A549 (cell line): Measurements from ENCODE around the gene BANP. TPM values are rescaled to one million over a fixed set of nuclear protein-coding genes. Genes with fewer than 3 reads are reported as not detected.

Source experiments
- ATAC-seq, 2 experiments: fragments of 200-7000 bp in 1 of 2; fragments of >200 bp in 1 of 2; cut with Nextera tagmentation in 1 of 2; cut with Tn5 transposase in 1 of 2; 3 replicates each; pipeline versions ENCODE4 v1.8.0 to v1.9.1; 2018 to 2020; ENCODE audit warnings: mild to moderate bottlenecking in 1 of 2, moderate library complexity in 1 of 2
- CTCF ChIA-PET: fragments of 300-600 bp; sonication (Branson Sonifier 250); formaldehyde crosslinking; extraction: SDS; loops from one replicate; lab custom pipeline; 2021; ENCODE audit warnings: antibody characterized with exemption, inconsistent platforms; lab: Yijun Ruan, JAX
- POLR2A ChIA-PET: fragments of 350-600 bp; formaldehyde crosslinking; extraction: SDS; loops from one replicate; lab custom pipeline; 2021; ENCODE audit warnings: antibody characterized with exemption, inconsistent platforms; lab: Yijun Ruan, JAX
- DNase-seq, 2 experiments: peaks; one replicate each; pipeline versions ENCODE4 v3.0.0 to v3.0.0-alpha.2; 2011 to 2016; ENCODE audit warnings: low read depth in 1 of 2, low spot score in 1 of 2
- FAIRE-seq: peaks from 2 replicates; lab custom pipeline; 2011; peaks lifted over from hg19 to GRCh38; lab: Jason Lieb, UNC
- H3K27ac ChIP-seq, 2 experiments: fragments of >200 bp; sonication (Bioruptor Twin); formaldehyde crosslinking; 3 replicates each; pipeline ENCODE4 v1.5.1; 2016 to 2017
- H3K4me1 ChIP-seq: fragments of >200 bp; sonication (Bioruptor Twin); formaldehyde crosslinking; 3 replicates; pipeline ENCODE4 v1.6.1; 2016
- H3K4me2 ChIP-seq: fragments of >200 bp; sonication (Bioruptor Twin); formaldehyde crosslinking; 3 replicates; pipeline ENCODE4 v1.6.1; 2016
- H3K4me3 ChIP-seq: fragments of >200 bp; sonication (Bioruptor Twin); formaldehyde crosslinking; 3 replicates; pipeline ENCODE4 v1.5.1; 2016
- H3K9me3 ChIP-seq: fragments of >200 bp; sonication (Bioruptor Twin); formaldehyde crosslinking; 3 replicates; pipeline ENCODE4 v1.6.1; 2016
- BHLHE40 ChIP-seq: IDR thresholded peaks from 2 replicates; pipeline ENCODE4 v1.6.1; 2012; ENCODE audit warnings: low read depth, low read length, inconsistent platforms
- CBX2 ChIP-seq: fragments of 200-600 bp; sonication (generic); IDR thresholded peaks from 2 replicates; pipeline ENCODE4 v1.6.1; 2016; ENCODE audit warnings: low read depth, mild to moderate bottlenecking, borderline replicate concordance
- CBX8 ChIP-seq: fragments of 200-600 bp; sonication (generic); IDR thresholded peaks from 2 replicates; pipeline ENCODE4 v1.6.1; 2016
- EHF ChIP-seq: fragments of 250-450 bp; sonication (Bioruptor Pico); IDR thresholded peaks from 2 replicates; pipeline ENCODE4 v1.5.0; 2020; ENCODE audit warnings: mild to moderate bottlenecking
- EHMT2 ChIP-seq: fragments of 200-600 bp; sonication (generic); IDR thresholded peaks from 2 replicates; pipeline ENCODE4 v1.6.1; 2016; ENCODE audit warnings: antibody characterized with exemption, low read depth, mild to moderate bottlenecking, moderate library complexity
- EP300 ChIP-seq, 2 experiments: fragments of >200 bp; sonication (Bioruptor Twin); formaldehyde crosslinking; IDR thresholded peaks; 2 replicates in 1 of 2; 3 replicates in 1 of 2; pipeline ENCODE4 v1.6.1; 2016 to 2017
- ESRRA ChIP-seq: fragments of 150-350 bp; IDR thresholded peaks from 2 replicates; pipeline ENCODE4 v1.6.1; 2014; ENCODE audit warnings: mild to moderate bottlenecking, low read length, borderline replicate concordance
- FOSB ChIP-seq: fragments of 250-450 bp; sonication (Bioruptor Pico); IDR thresholded peaks from 2 replicates; pipeline ENCODE4 v1.5.0; 2020; ENCODE audit warnings: mild to moderate bottlenecking, moderate library complexity
- GATA3 ChIP-seq: IDR thresholded peaks from 2 replicates; pipeline ENCODE4 v1.6.1; 2012; ENCODE audit warnings: borderline replicate concordance
- HOXA7 ChIP-seq: fragments of 250-450 bp; sonication (Bioruptor Pico); IDR thresholded peaks from 2 replicates; pipeline ENCODE4 v1.5.0; 2020; ENCODE audit warnings: mild to moderate bottlenecking, moderate library complexity
- HOXB5 ChIP-seq: fragments of 250-450 bp; sonication (Bioruptor Pico); IDR thresholded peaks from 2 replicates; pipeline ENCODE4 v1.5.0; 2020; ENCODE audit warnings: mild to moderate bottlenecking, moderate library complexity
- MAFK ChIP-seq: fragments of 450-650 bp; IDR thresholded peaks from 2 replicates; pipeline ENCODE4 v1.6.1; 2014; ENCODE audit not compliant: partially characterized antibody
- MAZ ChIP-seq: fragments of 150-350 bp; IDR thresholded peaks from 2 replicates; pipeline ENCODE4 v1.6.1; 2014; ENCODE audit warnings: antibody characterized with exemption, low read depth, low read length, borderline replicate concordance
- NPAS2 ChIP-seq: fragments of 250-450 bp; sonication (Bioruptor Pico); IDR thresholded peaks from 2 replicates; pipeline ENCODE4 v1.8.0; 2022; ENCODE audit warnings: mild to moderate bottlenecking, moderate library complexity, borderline replicate concordance
- NR3C1 ChIP-seq: fragments of >200 bp; sonication (Bioruptor Twin); formaldehyde crosslinking; IDR thresholded peaks from 3 replicates; pipeline ENCODE4 v1.6.1; 2017
- POLR2AphosphoS2 ChIP-seq: conservative IDR thresholded peaks from 2 replicates; pipeline ENCODE4 v1.6.1; 2012; ENCODE audit warnings: low read length, improper control_type of control experiment, inconsistent platforms
- RFX5 ChIP-seq: fragments of 450-650 bp; IDR thresholded peaks from 2 replicates; pipeline ENCODE4 v1.7.1; 2014; ENCODE audit warnings: antibody characterized with exemption, mild to moderate bottlenecking, moderate library complexity
- SMC3 ChIP-seq: fragments of >200 bp; sonication (Bioruptor Twin); formaldehyde crosslinking; IDR thresholded peaks from 3 replicates; pipeline ENCODE4 v1.6.1; 2018; ENCODE audit warnings: inconsistent platforms
- SREBF2 ChIP-seq: fragments of 450-650 bp; IDR thresholded peaks from 2 replicates; pipeline ENCODE4 v1.6.1; 2014; ENCODE audit warnings: mild to moderate bottlenecking, moderate library complexity
- TFCP2L1 ChIP-seq: fragments of 250-450 bp; sonication (Bioruptor Pico); IDR thresholded peaks from 2 replicates; pipeline ENCODE4 v1.5.0; 2021; ENCODE audit warnings: mild to moderate bottlenecking
- ZC3H11A ChIP-seq: fragments of 450-650 bp; IDR thresholded peaks from 2 replicates; pipeline ENCODE4 v1.6.1; 2014; ENCODE audit warnings: antibody characterized with exemption, mild to moderate bottlenecking
- ZNF302 ChIP-seq: fragments of 250-450 bp; sonication (Bioruptor Pico); IDR thresholded peaks from 2 replicates; pipeline ENCODE4 v1.9.0; 2021; ENCODE audit warnings: inconsistent platforms, mild to moderate bottlenecking, moderate library complexity
- WGBS: methylation state at CpG from one replicate; pipeline ENCODE4 v1.1.6; 2017; ENCODE audit errors: missing lambda C conversion rate; 5-methylcytosine and 5-hydroxymethylcytosine counted together
- polyA plus RNA-seq, 4 experiments: library from polyadenylated mRNA; depleted of rRNA in 3 of 4; stranded (reverse); fragments of >200 nt; fragmentation: RNase III in 1 of 4; extraction: RNeasy Plus Mini Kit Qiagen cat#74134 plus additional on column Dnase treatment in 1 of 4; gene quantifications; 2 replicates in 3 of 4; 3 replicates in 1 of 4; pipeline ENCODE4 v1.2.3, GENCODE V29; 2011 to 2017
- TF ChIP-seq, protein P1 (sequence below): fragments of >200 bp; sonication (Bioruptor Twin); formaldehyde crosslinking; IDR thresholded peaks from 3 replicates; pipeline ENCODE4 v1.6.1; 2016
- TF ChIP-seq, protein P2 (sequence below): fragments of 200-600 bp; sonication (generic); IDR thresholded peaks from 2 replicates; pipeline ENCODE4 v1.6.1; 2016; ENCODE audit warnings: antibody characterized with exemption, mild to moderate bottlenecking, moderate library complexity
- TF ChIP-seq, protein P3 (sequence below): IDR thresholded peaks from 2 replicates; pipeline ENCODE4 v1.6.1; 2012; ENCODE audit warnings: low read depth, borderline replicate concordance
- TF ChIP-seq, protein P4 (sequence below): IDR thresholded peaks from 2 replicates; pipeline ENCODE4 v1.6.1; 2012

The BANP gene
- polyA plus RNA-seq, 2 of the 4 experiments (the other 2 are of a cell fraction): 17.1 to 17.2 TPM

DNA sequence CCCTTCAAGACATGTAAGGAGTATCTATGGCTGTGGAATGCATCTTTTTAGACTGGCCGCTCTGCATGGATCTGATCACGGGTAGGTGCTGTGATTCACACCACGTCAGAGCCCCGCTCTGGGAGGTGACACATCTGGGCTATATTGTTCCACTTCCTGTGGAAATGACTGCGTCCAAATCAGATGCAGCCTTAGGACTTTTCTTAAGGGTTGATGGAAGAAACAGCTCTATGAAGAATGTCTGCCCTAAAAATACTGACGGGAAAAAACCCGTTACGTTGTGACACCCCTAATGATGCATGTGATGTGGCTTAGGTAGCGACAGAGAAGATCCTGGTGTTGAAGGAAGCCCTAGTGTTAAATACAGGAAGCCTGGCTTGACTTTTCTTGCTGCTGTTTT, 12.2 kb downstream of the BANP start:
- Histone ChIP-seq H3K4me2 (no peak overlapping the region), H3K4me3 (no peak overlapping the region), H3K9me3 (no peaks in the 10 kb centered on the region), H3K27ac (no peak overlapping the region), H3K4me1 (no peaks in the 10 kb centered on the region)
- no peak for TF ChIP-seq EHMT2
- no peak for TF ChIP-seq CBX2
- no peak for TF ChIP-seq CBX8
- TF ChIP-seq EP300 (IDR thresholded peaks at IDR 0.05): no peak
- TF ChIP-seq ZC3H11A: no peak
- TF ChIP-seq MAFK: no peak
- no peak for TF ChIP-seq SREBF2
- TF ChIP-seq, protein P1, sequence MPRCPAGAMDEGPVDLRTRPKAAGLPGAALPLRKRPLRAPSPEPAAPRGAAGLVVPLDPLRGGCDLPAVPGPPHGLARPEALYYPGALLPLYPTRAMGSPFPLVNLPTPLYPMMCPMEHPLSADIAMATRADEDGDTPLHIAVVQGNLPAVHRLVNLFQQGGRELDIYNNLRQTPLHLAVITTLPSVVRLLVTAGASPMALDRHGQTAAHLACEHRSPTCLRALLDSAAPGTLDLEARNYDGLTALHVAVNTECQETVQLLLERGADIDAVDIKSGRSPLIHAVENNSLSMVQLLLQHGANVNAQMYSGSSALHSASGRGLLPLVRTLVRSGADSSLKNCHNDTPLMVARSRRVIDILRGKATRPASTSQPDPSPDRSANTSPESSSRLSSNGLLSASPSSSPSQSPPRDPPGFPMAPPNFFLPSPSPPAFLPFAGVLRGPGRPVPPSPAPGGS: no peak
- no peak for TF ChIP-seq HOXB5
- TF ChIP-seq GATA3: no peak
- TF ChIP-seq NPAS2 (CRISPR knock-in tag): no peak
- TF ChIP-seq ZNF302 (CRISPR knock-in tag): no peak
- TF ChIP-seq FOSB (CRISPR knock-in tag): no peak
- no peak for TF ChIP-seq ESRRA
- 94% methylated on average over 9 of the region's 9 CpGs for WGBS
- POLR2A ChIA-PET: no interaction called here
- CTCF ChIA-PET: interaction anchor here (0.6 kb wide), 1 partner anchor 92 kb away, joined by 3 read pairs; no protein-coding TSS in a partner anchor
- ATAC-seq: no peak
- no peak for DNase-seq
- FAIRE-seq: no peak

DNA sequence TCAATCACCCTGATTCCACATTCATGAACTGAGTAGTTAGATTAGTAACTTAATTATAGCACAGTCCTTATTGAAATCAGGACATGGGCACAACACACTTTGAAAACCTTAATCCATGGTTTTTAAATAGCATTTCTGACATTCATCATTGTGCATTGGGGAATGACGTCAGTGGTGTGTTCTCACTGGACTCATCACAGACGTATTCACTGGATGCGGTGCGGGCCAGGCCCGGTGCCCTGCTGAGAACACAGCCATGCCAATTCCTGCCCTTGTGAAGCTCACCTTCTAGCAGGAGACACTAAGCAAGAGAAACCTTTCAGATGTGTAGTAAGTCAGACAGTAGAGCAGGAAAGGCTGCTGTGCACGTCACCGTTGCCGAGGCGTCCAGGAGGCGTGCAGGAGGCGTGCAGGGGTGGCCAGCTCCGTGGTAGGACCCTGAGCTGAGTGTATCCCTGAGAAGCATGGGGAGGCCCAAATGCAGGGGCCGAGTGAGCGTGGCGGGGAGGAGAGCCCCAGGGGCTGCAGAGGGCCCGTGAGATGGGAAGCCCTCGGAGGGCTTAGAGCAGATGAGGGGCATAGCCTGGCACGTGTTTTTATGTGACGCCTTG, 12.9 kb downstream of the BANP start:
- H3K4me3 ChIP-seq: no peak overlapping the region
- FAIRE-seq: no peak
- TF ChIP-seq CBX2 (no peak), MAZ (no peak), MAFK (no peak), BHLHE40 (no peak), HOXB5 (no peak), HOXA7 (CRISPR knock-in tag) (no peak), ZNF302 (CRISPR knock-in tag) (no peak), RFX5 (no peak)
- no peaks in the 10 kb centered on the region for H3K9me3 ChIP-seq
- DNase-seq: no peak
- CTCF ChIA-PET: interaction anchor here (0.6 to 1.1 kb wide), 2 partner anchors 92 to 185 kb away, joined by 3 read pairs; no protein-coding TSS in a partner anchor
- ATAC-seq: no peak
- H3K4me2 ChIP-seq: no peak overlapping the region
- POLR2A ChIA-PET: no interaction called here
- H3K4me1 ChIP-seq: no peaks in the 10 kb centered on the region
- WGBS: 91% methylated on average over 19 of the region's 19 CpGs
- no peak overlapping the region for H3K27ac ChIP-seq

DNA sequence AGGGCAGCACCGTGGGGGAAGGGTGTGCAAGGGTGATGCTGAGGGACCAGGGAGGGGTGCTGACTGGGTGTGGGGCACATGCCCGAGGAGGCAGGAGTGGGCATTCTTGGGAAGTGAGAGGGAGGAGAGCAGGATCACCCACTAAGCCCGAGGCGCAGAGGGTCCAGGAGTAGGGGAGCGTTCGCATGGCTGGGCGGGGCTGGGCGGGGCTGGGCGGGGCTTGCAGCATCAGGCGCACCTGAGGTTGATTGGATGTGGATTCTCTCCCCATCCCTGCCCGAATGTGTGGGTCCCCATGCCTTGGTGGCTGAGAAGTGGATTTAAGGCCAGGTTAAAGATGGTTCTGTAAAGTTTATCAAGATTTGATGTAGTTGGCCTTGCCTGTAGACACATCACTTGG, 14.2 kb downstream of the BANP start:
- H3K4me2 ChIP-seq: no peak overlapping the region
- no peaks in the 10 kb centered on the region for H3K9me3 ChIP-seq
- no peaks in the 10 kb centered on the region for H3K4me1 ChIP-seq
- TF ChIP-seq HOXB5 (no peak), EHF (CRISPR knock-in tag) (no peak)
- WGBS: 90% methylated on average over 7 of the region's 11 CpGs
- CTCF ChIA-PET: interaction anchor here (0.6 kb wide), 1 partner anchor 66 kb away, joined by 3 read pairs; no protein-coding TSS in a partner anchor
- H3K27ac ChIP-seq: no peak overlapping the region
- FAIRE-seq (no peak), ATAC-seq (no peak), DNase-seq (no peak)
- POLR2A ChIA-PET: no interaction called here
- no peak overlapping the region for H3K4me3 ChIP-seq

DNA sequence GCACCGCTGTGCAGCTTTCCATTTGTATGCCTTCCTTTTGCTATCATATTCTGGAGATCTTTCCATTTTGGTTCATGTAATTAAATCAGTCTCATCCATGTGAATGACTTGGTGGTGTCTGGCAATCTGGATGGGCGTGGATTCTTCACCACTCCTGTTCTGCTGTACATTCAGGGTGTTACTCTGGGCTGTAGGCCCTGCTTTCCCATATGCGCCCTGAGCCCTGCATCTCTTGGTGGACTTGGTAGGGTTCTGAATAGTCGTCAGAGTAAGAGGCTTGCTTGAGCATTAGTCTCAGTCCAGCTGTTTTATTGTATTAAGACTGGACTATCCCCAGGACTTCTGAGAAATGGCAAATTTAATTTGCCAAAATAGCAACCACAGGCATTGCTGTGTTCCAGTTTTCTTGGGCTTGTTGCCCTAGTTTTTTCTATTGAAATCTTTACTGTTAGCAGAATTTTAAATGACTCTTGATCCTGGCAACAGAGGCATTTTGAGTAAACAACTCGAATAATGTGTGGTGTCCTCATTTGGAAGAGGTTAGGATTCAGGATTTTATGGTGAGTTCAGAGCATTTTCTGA, 14.9 kb downstream of the BANP start:
- FAIRE-seq (no peak), ATAC-seq (no peak; a peak in 1 of 6 replicates), DNase-seq (no peak)
- ChIA-PET POLR2A (no interaction called here), CTCF (interaction anchor here (0.6 kb wide), 1 partner anchor 66 kb away, joined by 3 read pairs; no protein-coding TSS in a partner anchor)
- 91% methylated on average over 5 of the region's 5 CpGs for WGBS
- Histone ChIP-seq H3K27ac (no peak overlapping the region), H3K9me3 (peaks cover 7% of the 10 kb centered on the region), H3K4me2 (no peak overlapping the region), H3K4me1 (no peaks in the 10 kb centered on the region), H3K4me3 (no peak overlapping the region)
- no peak for TF ChIP-seq MAZ
- TF ChIP-seq TFCP2L1: no peak
- TF ChIP-seq, protein P2, sequence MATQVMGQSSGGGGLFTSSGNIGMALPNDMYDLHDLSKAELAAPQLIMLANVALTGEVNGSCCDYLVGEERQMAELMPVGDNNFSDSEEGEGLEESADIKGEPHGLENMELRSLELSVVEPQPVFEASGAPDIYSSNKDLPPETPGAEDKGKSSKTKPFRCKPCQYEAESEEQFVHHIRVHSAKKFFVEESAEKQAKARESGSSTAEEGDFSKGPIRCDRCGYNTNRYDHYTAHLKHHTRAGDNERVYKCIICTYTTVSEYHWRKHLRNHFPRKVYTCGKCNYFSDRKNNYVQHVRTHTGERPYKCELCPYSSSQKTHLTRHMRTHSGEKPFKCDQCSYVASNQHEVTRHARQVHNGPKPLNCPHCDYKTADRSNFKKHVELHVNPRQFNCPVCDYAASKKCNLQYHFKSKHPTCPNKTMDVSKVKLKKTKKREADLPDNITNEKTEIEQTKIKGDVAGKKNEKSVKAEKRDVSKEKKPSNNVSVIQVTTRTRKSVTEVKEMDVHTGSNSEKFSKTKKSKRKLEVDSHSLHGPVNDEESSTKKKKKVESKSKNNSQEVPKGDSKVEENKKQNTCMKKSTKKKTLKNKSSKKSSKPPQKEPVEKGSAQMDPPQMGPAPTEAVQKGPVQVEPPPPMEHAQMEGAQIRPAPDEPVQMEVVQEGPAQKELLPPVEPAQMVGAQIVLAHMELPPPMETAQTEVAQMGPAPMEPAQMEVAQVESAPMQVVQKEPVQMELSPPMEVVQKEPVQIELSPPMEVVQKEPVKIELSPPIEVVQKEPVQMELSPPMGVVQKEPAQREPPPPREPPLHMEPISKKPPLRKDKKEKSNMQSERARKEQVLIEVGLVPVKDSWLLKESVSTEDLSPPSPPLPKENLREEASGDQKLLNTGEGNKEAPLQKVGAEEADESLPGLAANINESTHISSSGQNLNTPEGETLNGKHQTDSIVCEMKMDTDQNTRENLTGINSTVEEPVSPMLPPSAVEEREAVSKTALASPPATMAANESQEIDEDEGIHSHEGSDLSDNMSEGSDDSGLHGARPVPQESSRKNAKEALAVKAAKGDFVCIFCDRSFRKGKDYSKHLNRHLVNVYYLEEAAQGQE: no peak
- no peak for TF ChIP-seq SMC3
- no peak for TF ChIP-seq NR3C1
- no peak for TF ChIP-seq POLR2AphosphoS2
- TF ChIP-seq ZNF302 (CRISPR knock-in tag): no peak
- TF ChIP-seq, protein P3, sequence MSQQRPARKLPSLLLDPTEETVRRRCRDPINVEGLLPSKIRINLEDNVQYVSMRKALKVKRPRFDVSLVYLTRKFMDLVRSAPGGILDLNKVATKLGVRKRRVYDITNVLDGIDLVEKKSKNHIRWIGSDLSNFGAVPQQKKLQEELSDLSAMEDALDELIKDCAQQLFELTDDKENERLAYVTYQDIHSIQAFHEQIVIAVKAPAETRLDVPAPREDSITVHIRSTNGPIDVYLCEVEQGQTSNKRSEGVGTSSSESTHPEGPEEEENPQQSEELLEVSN: no peak
- TF ChIP-seq, protein P4, sequence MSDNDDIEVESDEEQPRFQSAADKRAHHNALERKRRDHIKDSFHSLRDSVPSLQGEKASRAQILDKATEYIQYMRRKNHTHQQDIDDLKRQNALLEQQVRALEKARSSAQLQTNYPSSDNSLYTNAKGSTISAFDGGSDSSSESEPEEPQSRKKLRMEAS: no peak
